Tibial nerve (tissue), 4 donors: ENCODE results near the gene EFCAB14. TPM values are rescaled to one million over a fixed set of nuclear protein-coding genes. Genes with fewer than 3 reads are reported as not detected.
"Not testable (repeated sequence)": the region's sequence is repeated elsewhere in the genome, so short reads cannot be mapped to it uniquely, and the experiment has no call there.

ENCODE experiments used
- DNase-seq, 2 donors: peaks; one replicate each; pipeline ENCODE4 v3.0.0-alpha.2; 2019; ENCODE audit warnings: low spot score in 2 of 2
- H3K27ac ChIP-seq, 4 donors: fragments of 200-600 bp; sonication (generic) in 3 of 4; one replicate each; pipeline ENCODE4 v1.5.1; 2017 to 2019; ENCODE audit warnings: mild to moderate bottlenecking in 1 of 4
- H3K27me3 ChIP-seq, 2 donors: fragments of 200-600 bp; sonication (generic) in 1 of 2; one replicate each; pipeline versions ENCODE4 v1.5.1 to v1.6.0; 2017 to 2019
- H3K36me3 ChIP-seq, 3 donors: fragments of 200-600 bp; sonication (generic); one replicate each; pipeline ENCODE4 v1.5.1; 2018 to 2019
- H3K4me1 ChIP-seq, 4 donors: fragments of 200-600 bp; sonication (generic) in 3 of 4; one replicate each; pipeline ENCODE4 v1.5.1; 2017 to 2019
- H3K4me3 ChIP-seq, 4 donors: fragments of 200-600 bp; sonication (generic) in 3 of 4; one replicate each; pipeline ENCODE4 v1.5.1; 2017 to 2019; ENCODE audit warnings: mild to moderate bottlenecking in 1 of 4, moderate library complexity in 1 of 4
- H3K9me3 ChIP-seq, 4 donors: fragments of 200-600 bp; sonication (generic) in 3 of 4; one replicate each; pipeline ENCODE4 v1.5.1; 2017 to 2019
- EP300 ChIP-seq, 2 donors: sonication (generic); formaldehyde crosslinking; IDR thresholded peaks; one replicate each; pipeline ENCODE4 v1.6.1; 2017; ENCODE audit warnings: antibody characterized with exemption in 2 of 2, mild to moderate bottlenecking in 1 of 2
- POLR2A ChIP-seq, 2 donors: fragments of 450-650 bp; IDR thresholded peaks; one replicate each; pipeline ENCODE4 v1.6.1; 2017; ENCODE audit warnings: antibody characterized with exemption in 2 of 2, mild to moderate bottlenecking in 2 of 2, moderate library complexity in 2 of 2
- WGBS, 2 donors: methylation state at CpG; one replicate each; pipeline ENCODE4 v1.1.5; 2018; 5-methylcytosine and 5-hydroxymethylcytosine counted together
- total RNA-seq, 4 donors: library from RNA; depleted of rRNA; stranded (reverse); fragments of >200 nt; gene quantifications; one replicate each; pipeline ENCODE4 v1.1.0, GENCODE V29; 2016
- TF ChIP-seq, protein P1 (sequence below), 5 experiments: fragments of 200-600 bp in 3 of 5; fragments of 450-650 bp in 2 of 5; sonication (generic) in 3 of 5; IDR thresholded peaks; one replicate each; pipeline ENCODE4 v1.5.1; 2016 to 2019; ENCODE audit warnings: antibody characterized with exemption in 5 of 5, mild to moderate bottlenecking in 3 of 5, moderate library complexity in 2 of 5

EFCAB14 gene
- total RNA-seq, 4 donors from 2014 or later: 81.0 to 106 (median 97.0) TPM

DNA sequence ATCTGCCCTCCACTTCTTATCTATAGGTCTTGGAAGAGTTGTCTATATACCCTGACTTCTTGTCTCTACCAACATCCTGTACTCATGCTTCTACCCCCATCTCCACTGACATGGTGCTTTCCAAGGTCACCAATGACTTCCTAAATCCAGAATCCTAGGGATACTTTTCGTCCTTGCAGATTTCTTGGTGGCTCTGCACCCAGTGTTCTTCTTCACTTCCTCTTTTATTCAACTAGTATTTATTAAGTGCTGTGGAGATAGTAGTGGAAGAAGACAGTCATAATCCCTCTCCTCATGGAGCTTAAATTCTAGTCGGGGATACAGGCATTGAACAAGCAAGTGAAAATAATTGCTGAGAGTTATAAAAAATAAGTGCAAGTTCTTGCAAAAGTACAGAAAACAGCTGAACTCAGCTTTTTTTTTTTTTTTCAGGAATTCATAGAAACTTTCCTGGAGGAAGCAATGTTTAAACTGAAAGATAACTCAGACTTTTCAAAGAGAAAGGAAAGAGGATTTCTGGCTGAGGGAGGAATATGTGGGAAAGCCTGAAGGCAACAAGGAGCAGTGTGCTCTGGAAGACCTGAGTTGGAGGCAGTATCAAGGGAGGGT lies 41.7 kb upstream of the EFCAB14 start:
- Histone ChIP-seq H3K9me3 (no peaks in the 10 kb centered on the region), H3K4me1 (peaks cover 0 to 9% (median 0%) of the 10 kb centered on the region in 4 donors), H3K36me3 (no peaks in the 10 kb centered on the region), H3K4me3 (no peak overlapping the region), H3K27ac (no peak overlapping the region), H3K27me3 (no peaks in the 10 kb centered on the region)
- TF ChIP-seq EP300 (IDR thresholded peaks at IDR 0.05): no peak
- TF ChIP-seq POLR2A (IDR thresholded peaks at IDR 0.05): no peak
- TF ChIP-seq, protein P1, sequence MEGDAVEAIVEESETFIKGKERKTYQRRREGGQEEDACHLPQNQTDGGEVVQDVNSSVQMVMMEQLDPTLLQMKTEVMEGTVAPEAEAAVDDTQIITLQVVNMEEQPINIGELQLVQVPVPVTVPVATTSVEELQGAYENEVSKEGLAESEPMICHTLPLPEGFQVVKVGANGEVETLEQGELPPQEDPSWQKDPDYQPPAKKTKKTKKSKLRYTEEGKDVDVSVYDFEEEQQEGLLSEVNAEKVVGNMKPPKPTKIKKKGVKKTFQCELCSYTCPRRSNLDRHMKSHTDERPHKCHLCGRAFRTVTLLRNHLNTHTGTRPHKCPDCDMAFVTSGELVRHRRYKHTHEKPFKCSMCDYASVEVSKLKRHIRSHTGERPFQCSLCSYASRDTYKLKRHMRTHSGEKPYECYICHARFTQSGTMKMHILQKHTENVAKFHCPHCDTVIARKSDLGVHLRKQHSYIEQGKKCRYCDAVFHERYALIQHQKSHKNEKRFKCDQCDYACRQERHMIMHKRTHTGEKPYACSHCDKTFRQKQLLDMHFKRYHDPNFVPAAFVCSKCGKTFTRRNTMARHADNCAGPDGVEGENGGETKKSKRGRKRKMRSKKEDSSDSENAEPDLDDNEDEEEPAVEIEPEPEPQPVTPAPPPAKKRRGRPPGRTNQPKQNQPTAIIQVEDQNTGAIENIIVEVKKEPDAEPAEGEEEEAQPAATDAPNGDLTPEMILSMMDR (IDR thresholded peaks at IDR 0.05): no peak
- WGBS, 2 donors: 65 to 70% methylated on average over 2 of the region's 2 CpGs
- no peak for DNase-seq

DNA sequence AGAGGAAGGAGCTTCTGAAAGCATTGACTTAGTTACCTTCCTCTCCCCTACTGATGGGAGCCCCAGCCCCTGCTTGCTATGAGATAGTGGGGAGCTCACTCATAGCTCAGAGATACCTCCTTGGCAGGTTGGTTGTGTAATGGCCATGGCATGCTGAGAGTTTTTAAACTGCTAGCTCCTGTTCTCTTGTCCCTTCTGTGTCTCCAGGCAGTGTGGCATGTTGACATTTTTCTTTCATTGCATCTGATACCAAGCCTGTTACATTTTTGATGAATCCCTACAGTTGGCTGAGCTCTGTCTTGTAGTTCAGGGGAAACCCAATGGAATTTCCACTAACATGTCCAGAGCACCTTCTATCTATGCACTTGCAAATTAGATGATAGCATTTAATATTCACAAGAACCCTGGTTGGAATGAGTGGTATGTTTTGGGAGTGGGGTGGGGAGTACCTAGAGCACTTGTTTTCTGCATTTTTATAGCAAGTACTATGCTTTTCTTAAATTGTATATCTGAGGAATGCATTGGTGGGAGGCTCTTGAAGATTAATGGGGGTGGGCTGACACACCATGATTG lies 39.1 kb upstream of the EFCAB14 start:
- Histone ChIP-seq H3K27ac (no peak overlapping the region), H3K4me3 (no peak overlapping the region), H3K27me3 (no peaks in the 10 kb centered on the region), H3K9me3 (no peaks in the 10 kb centered on the region), H3K36me3 (no peaks in the 10 kb centered on the region), H3K4me1 (peaks cover 0 to 9% (median 0%) of the 10 kb centered on the region in 4 donors)
- TF ChIP-seq POLR2A (IDR thresholded peaks at IDR 0.05) (no peak), EP300 (IDR thresholded peaks at IDR 0.05) (no peak)
- TF ChIP-seq, protein P1 (IDR thresholded peaks at IDR 0.05): no peak
- DNase-seq: no peak

DNA sequence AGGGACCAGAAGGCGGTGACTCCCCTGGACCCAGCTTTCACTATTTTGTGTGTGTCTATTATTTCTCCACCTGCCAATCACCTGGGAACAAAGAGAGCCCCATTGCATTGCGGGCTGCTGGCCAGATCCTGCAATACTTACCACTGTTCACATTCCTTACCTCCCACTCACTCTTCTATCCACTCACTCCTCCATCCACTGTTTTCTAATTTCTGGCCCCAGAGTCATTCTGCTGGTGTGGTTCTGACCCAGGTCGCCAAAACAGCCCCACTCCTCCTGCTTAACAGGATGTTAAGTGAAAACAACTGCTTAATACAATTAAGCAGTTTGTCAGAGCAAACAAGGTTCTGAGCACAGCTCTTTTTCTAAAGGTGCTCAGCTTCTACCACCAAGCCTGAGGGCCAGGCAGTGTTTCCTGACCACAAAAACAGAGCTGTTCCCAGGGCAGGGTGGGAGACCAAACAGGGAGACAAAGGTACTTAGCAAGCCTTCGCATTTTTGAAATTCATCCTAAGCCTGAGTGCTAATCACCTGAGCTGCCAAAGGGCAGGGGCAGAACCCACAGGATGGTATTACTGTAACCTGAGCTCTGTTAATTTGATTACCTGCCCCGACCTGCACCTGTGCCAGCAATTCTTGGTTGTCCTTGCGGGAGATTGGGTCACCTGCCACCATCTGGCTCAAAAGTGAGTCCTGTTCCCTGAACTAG lies 38.5 kb upstream of the EFCAB14 start:
- Histone ChIP-seq H3K27ac (no peak overlapping the region), H3K4me3 (no peak overlapping the region), H3K27me3 (no peaks in the 10 kb centered on the region), H3K4me1 (peaks cover 0 to 9% (median 0%) of the 10 kb centered on the region in 4 donors), H3K36me3 (no peaks in the 10 kb centered on the region), H3K9me3 (no peaks in the 10 kb centered on the region)
- no peak for DNase-seq
- TF ChIP-seq POLR2A (IDR thresholded peaks at IDR 0.05): no peak
- no peak for TF ChIP-seq EP300 (IDR thresholded peaks at IDR 0.05)
- TF ChIP-seq, protein P1 (IDR thresholded peaks at IDR 0.05): no peak
- WGBS, 2 donors: 29 to 40% methylated on average over 6 of the region's 6 CpGs

DNA sequence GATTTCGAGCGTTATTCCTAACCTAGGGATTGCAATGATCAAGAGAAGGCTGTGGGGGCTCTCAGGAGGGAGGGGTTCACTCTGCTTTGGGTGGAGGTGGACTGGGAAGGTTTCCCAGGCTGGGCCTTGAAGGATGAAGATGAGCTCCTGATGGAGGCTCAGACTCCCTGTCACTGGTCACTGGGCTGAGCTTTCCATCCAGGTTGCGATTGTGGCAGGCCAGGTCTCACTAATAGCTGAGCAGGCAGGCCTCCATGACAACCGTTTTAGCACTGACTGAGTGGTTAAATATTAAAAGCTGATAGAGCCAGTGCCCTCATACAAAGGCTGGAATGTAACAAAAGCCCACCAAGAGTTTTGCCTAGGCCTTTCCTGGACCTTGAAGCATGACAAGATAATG lies 36.2 kb upstream of the EFCAB14 start:
- no peaks in the 10 kb centered on the region for H3K9me3 ChIP-seq
- no peaks in the 10 kb centered on the region for H3K36me3 ChIP-seq
- H3K4me3 ChIP-seq: no peak overlapping the region
- no peaks in the 10 kb centered on the region for H3K27me3 ChIP-seq
- DNase-seq: no peak
- 72 to 74% methylated on average over 4 of the region's 4 CpGs for WGBS, 2 donors
- no peak for TF ChIP-seq EP300 (IDR thresholded peaks at IDR 0.05)
- TF ChIP-seq POLR2A (IDR thresholded peaks at IDR 0.05): no peak
- TF ChIP-seq, protein P1 (IDR thresholded peaks at IDR 0.05): no peak
- peaks cover 0 to 16% (median 0%) of the 10 kb centered on the region in 4 donors for H3K4me1 ChIP-seq
- no peak overlapping the region for H3K27ac ChIP-seq

DNA sequence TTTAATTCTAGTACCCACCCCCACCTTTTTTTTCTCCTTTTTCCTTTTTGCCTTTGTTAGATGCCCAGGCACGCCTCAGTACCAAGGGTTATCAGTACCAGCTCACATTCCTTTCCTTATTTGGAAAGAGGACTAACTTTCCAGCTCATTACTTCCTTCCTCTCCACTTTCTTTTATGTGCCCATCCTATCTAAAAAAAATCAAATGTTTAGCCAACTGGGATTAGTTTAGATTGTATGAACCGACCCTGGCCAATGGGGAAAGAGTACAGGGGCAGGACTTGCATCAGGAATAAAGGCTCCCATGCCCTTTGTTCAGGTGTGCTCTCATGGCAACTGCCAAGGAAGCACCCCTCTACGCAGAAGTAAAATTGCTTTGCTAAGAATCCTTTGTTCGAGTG lies 35.8 kb upstream of the EFCAB14 start:
- H3K9me3 ChIP-seq, H3K27me3 ChIP-seq, H3K27ac ChIP-seq, H3K4me3 ChIP-seq, DNase-seq, H3K36me3 ChIP-seq: not testable (repeated sequence)
- WGBS, 2 donors: 70% methylated on average over 4 of the region's 4 CpGs
- peaks cover 0 to 20% (median 0%) of the 10 kb centered on the region in 4 donors for H3K4me1 ChIP-seq
